ENCODE measurements around the gene SSBP4.

SSBP4 gene

GRCh38 chr19:18446145-18446810, 27.1 kb downstream of the SSBP4 start:
- DNase-seq, result no peak

- DNase-seq, result no peak
Observed at GRCh38 chr19:18446811-18447359, 27.7 kb downstream of the SSBP4 start.

GRCh38 chr19:18449552-18449951, 30.4 kb downstream of the SSBP4 start:
- DNase-seq, result no peak

- no peak for DNase-seq
Observed at GRCh38 chr19:18450021-18450930, 31.1 kb downstream of the SSBP4 start.

GRCh38 chr19:18450931-18451836, 32.0 kb downstream of the SSBP4 start:
- DNase-seq, result peak; percentile 83

- no peak for DNase-seq
Observed at GRCh38 chr19:18452386-18452785, 33.2 kb downstream of the SSBP4 start.

- DNase-seq, result no peak
Observed at GRCh38 chr19:18453269-18454024, 34.2 kb downstream of the SSBP4 start.

GRCh38 chr19:18456279-18456678, 37.1 kb downstream of the SSBP4 start:
- DNase-seq, result no peak

GRCh38 chr19:18456974-18457373, 37.8 kb downstream of the SSBP4 start:
- no peak for DNase-seq

GRCh38 chr19:18457483-18458331, 38.5 kb downstream of the SSBP4 start:
- no peak for DNase-seq

GRCh38 chr19:18460900-18461299, 41.7 kb downstream of the SSBP4 start:
- DNase-seq, result no peak

- DNase-seq, result no peak
Observed at GRCh38 chr19:18461471-18461870, 42.3 kb downstream of the SSBP4 start.

- DNase-seq, result no peak
Observed at GRCh38 chr19:18464646-18465045, 45.4 kb downstream of the SSBP4 start.

- no peak for DNase-seq
Observed at GRCh38 chr19:18465214-18465963, 46.2 kb downstream of the SSBP4 start.

- no peak for DNase-seq
Observed at GRCh38 chr19:18465964-18466339, 46.8 kb downstream of the SSBP4 start.

GRCh38 chr19:18466354-18466753, 47.2 kb downstream of the SSBP4 start:
- DNase-seq, result no peak

- no peak for DNase-seq
Observed at GRCh38 chr19:18467978-18468377, 48.8 kb downstream of the SSBP4 start.

GRCh38 chr19:18468517-18468916, 49.3 kb downstream of the SSBP4 start:
- DNase-seq, result no peak

- DNase-seq, result peak; percentile 28
Observed at GRCh38 chr19:18469069-18469846, 50.1 kb downstream of the SSBP4 start.

Data from effector CD8-positive, alpha-beta T cell (primary cell).